HEK293 (cell line): ENCODE measurements around the gene METAP1D.

ENCODE experiments used
- CTCF ChIP-seq: fragments of 450-650 bp; formaldehyde crosslinking; IDR thresholded peaks from 2 replicates; pipeline ENCODE4 v1.5.1; 2016; ENCODE audit warnings: missing biosample characterization, missing genetic modification characterization
- ELK4 ChIP-seq: IDR thresholded peaks from 2 replicates; pipeline ENCODE4 v1.6.1; 2011; ENCODE audit warnings: mild to moderate bottlenecking, low read depth, low read length, borderline replicate concordance
- MYNN ChIP-seq: fragments of 450-650 bp; formaldehyde crosslinking; IDR thresholded peaks from 2 replicates; pipeline ENCODE4 v1.5.1; 2016; ENCODE audit warnings: missing biosample characterization, missing genetic modification characterization, borderline replicate concordance
- RBAK ChIP-seq: fragments of 450-650 bp; formaldehyde crosslinking; IDR thresholded peaks from 2 replicates; pipeline ENCODE4 v1.5.1; 2016; ENCODE audit warnings: missing biosample characterization, missing genetic modification characterization
- REPIN1 ChIP-seq: fragments of 450-650 bp; formaldehyde crosslinking; IDR thresholded peaks from 2 replicates; pipeline ENCODE4 v1.5.1; 2017; ENCODE audit warnings: missing biosample characterization, missing genetic modification characterization, low read depth
- SP2 ChIP-seq: fragments of 450-650 bp; formaldehyde crosslinking; IDR thresholded peaks from 2 replicates; pipeline ENCODE4 v1.5.1; 2016; ENCODE audit warnings: missing biosample characterization, missing genetic modification characterization
- YY1 ChIP-seq: fragments of 450-650 bp; formaldehyde crosslinking; IDR thresholded peaks from 2 replicates; pipeline ENCODE4 v1.5.1; 2018; ENCODE audit warnings: missing biosample characterization, missing genetic modification characterization
- ZBTB11 ChIP-seq: fragments of 450-650 bp; formaldehyde crosslinking; conservative IDR thresholded peaks from 2 replicates; pipeline ENCODE4 v1.5.1; 2016; ENCODE audit warnings: low read depth, missing biosample characterization, missing genetic modification characterization
- ZNF121 ChIP-seq: fragments of 450-650 bp; formaldehyde crosslinking; IDR thresholded peaks from 2 replicates; pipeline ENCODE4 v1.5.1; 2016; ENCODE audit warnings: missing biosample characterization, missing genetic modification characterization
- ZNF274 ChIP-seq, 2 experiments: fragments of 200-500 bp in 1 of 2; fragments of 450-650 bp in 1 of 2; sonication (Bioruptor generic) in 1 of 2; formaldehyde crosslinking in 1 of 2; IDR thresholded peaks; 2 replicates each; pipeline versions ENCODE4 v1.5.1 to v1.6.1; 2014 to 2016; ENCODE audit warnings: borderline replicate concordance in 1 of 2, inconsistent platforms in 1 of 2, low read length in 1 of 2, missing biosample characterization in 1 of 2, missing genetic modification characterization in 1 of 2
- ZNF366 ChIP-seq: fragments of 450-650 bp; formaldehyde crosslinking; conservative IDR thresholded peaks from 2 replicates; pipeline ENCODE4 v1.5.1; 2016; ENCODE audit warnings: missing biosample characterization, missing genetic modification characterization
- ZNF670 ChIP-seq: fragments of 450-650 bp; formaldehyde crosslinking; IDR thresholded peaks from 2 replicates; pipeline ENCODE4 v1.5.1; 2016; ENCODE audit warnings: missing biosample characterization, missing genetic modification characterization, low read depth
- ZSCAN23 ChIP-seq: fragments of 450-650 bp; formaldehyde crosslinking; IDR thresholded peaks from 2 replicates; pipeline ENCODE4 v1.5.1; 2016; ENCODE audit warnings: missing biosample characterization, missing genetic modification characterization

- TF ChIP-seq REPIN1 (tag by site-specific recombination) (no peak), SP2 (tag by site-specific recombination) (no peak), ZNF366 (no peak), CTCF (tag by site-specific recombination) (no peak), RBAK (tag by site-specific recombination) (no peak), ZNF121 (tag by site-specific recombination) (no peak), ZSCAN23 (tag by site-specific recombination) (no peak), YY1 (tag by site-specific recombination) (no peak), MYNN (tag by site-specific recombination) (no peak), ZNF274 (IDR thresholded peaks at IDR 0.05; ENCODE audit: low read length) (no peak), ZNF274 (tag by site-specific recombination; IDR thresholded peaks at IDR 0.05; ENCODE audit: borderline replicate concordance) (no peak), ZBTB11 (tag by site-specific recombination) (no peak), ELK4 (no peak), ZNF670 (tag by site-specific recombination) (no peak)
These were observed 89.9 kb downstream of the METAP1D start for GRCh38 chr2:172089633-172090032.
